Measurements from ENCODE around the gene PARVG.

PARVG gene

GRCh38 chr22:44256085-44256484 lies 75.4 kb downstream of the PARVG start:
- Histone ChIP-seq H2AFZ (no peak overlapping the region), H3K79me2 (no peaks in the 10 kb centered on the region), H3K4me2 (ENCODE audit: low read length) (no peak overlapping the region), H3K4me1 (no peaks in the 10 kb centered on the region), H3K27me3 (ENCODE audit: control insufficient read depth, insufficient read depth, low read length) (no peaks in the 10 kb centered on the region), H3K9ac (no peak overlapping the region), H3K27ac (no peak overlapping the region), H3K36me3 (ENCODE audit: control insufficient read depth, insufficient read depth, low read length) (no peaks in the 10 kb centered on the region), H3K4me3 (ENCODE audit: low read depth, low read length) (no peak overlapping the region), H3K9me3 (ENCODE audit: control insufficient read depth, low read length) (no peaks in the 10 kb centered on the region)
- no peak for TF ChIP-seq CTCF (IDR thresholded peaks at IDR 0.05)

GRCh38 chr22:44256556-44257485 lies 76.1 kb downstream of the PARVG start:
- no peak overlapping the region for H3K4me2 ChIP-seq (ENCODE audit: low read length)
- TF ChIP-seq CTCF (IDR thresholded peaks at IDR 0.05): no peak
- no peak overlapping the region for H3K27ac ChIP-seq
- H3K4me3 ChIP-seq (ENCODE audit: low read depth, low read length): no peak overlapping the region
- H3K79me2 ChIP-seq: no peaks in the 10 kb centered on the region
- no peaks in the 10 kb centered on the region for H3K36me3 ChIP-seq (ENCODE audit: control insufficient read depth, insufficient read depth, low read length)
- H3K9me3 ChIP-seq (ENCODE audit: control insufficient read depth, low read length): no peaks in the 10 kb centered on the region
- H3K27me3 ChIP-seq (ENCODE audit: control insufficient read depth, insufficient read depth, low read length): no peaks in the 10 kb centered on the region
- H2AFZ ChIP-seq: no peak overlapping the region
- H3K9ac ChIP-seq: no peak overlapping the region
- H3K4me1 ChIP-seq: no peaks in the 10 kb centered on the region

Data from parathyroid adenoma (tissue), 2 donors.